ENCODE measurements around the gene SH2D2A. TPM values are rescaled to one million over a fixed set of nuclear protein-coding genes. Genes with fewer than 3 reads are reported as not detected.

Gene SH2D2A
- total and polyA plus RNA-seq, 9 of the 15 experiments (the other 6 are each of a cell fraction or from before 2014, with no cell fraction given) = 0.89 to 33.6 (median 6.9) TPM

GRCh38 chr1:156860628-156861423 lies 44.2 kb upstream of the SH2D2A start, which contains the start of gene NTRK1 (continued):
- no peak for TF ChIP-seq ZBTB11 (CRISPR knock-in tag; IDR thresholded peaks at IDR 0.05)
- no peak for TF ChIP-seq ZC3H8 (IDR thresholded peaks at IDR 0.05)
- TF ChIP-seq GTF3C2 (IDR thresholded peaks at IDR 0.05; ENCODE audit: borderline replicate concordance, extremely low read depth, insufficient read length) = no peak
- peak in 1 of 2 experiments; percentile 9; a peak in 1 of 4 replicates for TF ChIP-seq MAZ (CRISPR knock-in tag; conservative IDR thresholded peaks at IDR 0.05 in 1 of 2, IDR thresholded peaks at IDR 0.05 in 1 of 2)
- peak in 1 of 2 experiments; percentile 95; a peak in 1 of 4 replicates for TF ChIP-seq SIN3A (IDR thresholded peaks at IDR 0.05; ENCODE audit: borderline replicate concordance in 2 of 2, control insufficient read depth in 1 of 2, low read depth in 2 of 2, low read length in 2 of 2)
- peak in 1 of 2 experiments; percentile 76; a peak in 3 of 4 replicates for TF ChIP-seq MNT (conservative IDR thresholded peaks at IDR 0.05)
- no peak for TF ChIP-seq STAG1 (CRISPR knock-in tag; IDR thresholded peaks at IDR 0.05; ENCODE audit: borderline replicate concordance)
- no peak for TF ChIP-seq KAT8 (IDR thresholded peaks at IDR 0.05; ENCODE audit: low read depth)
- TF ChIP-seq GTF2F1 (IDR thresholded peaks at IDR 0.05; ENCODE audit: low read depth, low read length) = no peak
- no peak for TF ChIP-seq NFE2 (IDR thresholded peaks at IDR 0.05; ENCODE audit: low read depth)
- no peak for TF ChIP-seq SRSF7 (optimal IDR thresholded peaks at IDR 0.05; ENCODE audit: low read depth, low read length)
- TF ChIP-seq MCM3 (IDR thresholded peaks at IDR 0.05) = no peak
- no peak for TF ChIP-seq HSF4 (CRISPR knock-in tag; IDR thresholded peaks at IDR 0.05; ENCODE audit: borderline replicate concordance)
- TF ChIP-seq GABPA (tag; conservative IDR thresholded peaks at IDR 0.05; ENCODE audit: low read depth) = no peak
- TF ChIP-seq ZNF408 (CRISPR knock-in tag; IDR thresholded peaks at IDR 0.05; ENCODE audit: low read depth) = no peak
- no peak for TF ChIP-seq SRSF3 (IDR thresholded peaks at IDR 0.05; ENCODE audit: insufficient read depth, low read length)
- no peak for TF ChIP-seq CHCHD3 (CRISPR knock-in tag; IDR thresholded peaks at IDR 0.05)

All from K562 (cell line).